CD14-positive monocyte (primary cell): ENCODE data around the gene ERC1. TPM values are rescaled to one million over a fixed set of nuclear protein-coding genes. Genes with fewer than 3 reads are reported as not detected.
A peak's percentile ranks its signal among the peaks of the same experiment; 100 is the strongest.

ENCODE experiments used
- DNase-seq, 3 donors: peaks; one replicate each; pipeline ENCODE4 v3.0.0-alpha.2; 2011 to 2022
- H2AFZ ChIP-seq: 2 replicates; pipeline ENCODE4 v1.6.0; 2012; ENCODE audit warnings: mild to moderate bottlenecking, low read depth, low read length, inconsistent platforms; ENCODE audit not compliant: insufficient read depth, poor library complexity, severe bottlenecking
- H3K27ac ChIP-seq, 2 donors: 1 replicate in 1 of 2; 2 replicates in 1 of 2; pipeline ENCODE4 v1.5.1; 2012 to 2013; ENCODE audit warnings: low read length in 2 of 2, control low read depth in 1 of 2, inconsistent platforms in 1 of 2, low read depth in 1 of 2, mild to moderate bottlenecking in 1 of 2
- H3K27me3 ChIP-seq, 2 donors: one replicate each; pipeline versions ENCODE4 v1.6.0 to v1.6.1; 2011 to 2013; ENCODE audit warnings: low read length in 2 of 2; ENCODE audit not compliant: control insufficient read depth in 2 of 2, insufficient read depth in 2 of 2
- H3K36me3 ChIP-seq, 2 donors: replicated peaks in 1 of 2; 1 replicate in 1 of 2; 2 replicates in 1 of 2; pipeline versions ENCODE4 v1.5.1 to v1.6.1; 2012 to 2013; ENCODE audit warnings: low read length in 2 of 2, control low read depth in 1 of 2, inconsistent platforms in 1 of 2, mild to moderate bottlenecking in 1 of 2; ENCODE audit not compliant: insufficient read depth in 2 of 2, control insufficient read depth in 1 of 2
- H3K4me1 ChIP-seq, 2 donors: 1 replicate in 1 of 2; 2 replicates in 1 of 2; pipeline versions ENCODE4 v1.5.1 to v1.6.1; 2012 to 2013; ENCODE audit warnings: low read length in 2 of 2, control low read depth in 1 of 2, inconsistent platforms in 1 of 2, mild to moderate bottlenecking in 1 of 2, moderate library complexity in 1 of 2; ENCODE audit not compliant: insufficient read depth in 2 of 2, control insufficient read depth in 1 of 2
- H3K4me2 ChIP-seq: replicated peaks from 2 replicates; pipeline ENCODE3; 2012; ENCODE audit warnings: low read length, moderate library complexity, mild to moderate bottlenecking; ENCODE audit not compliant: poor library complexity, severe bottlenecking; ENCODE audit errors: extremely low read depth
- H3K4me3 ChIP-seq, 3 experiments: fragments of 200-600 bp in 1 of 3; sonication (generic) in 1 of 3; replicated peaks in 1 of 3; 1 replicate in 2 of 3; 2 replicates in 1 of 3; pipeline ENCODE4 v1.5.1; 2011 to 2013; ENCODE audit warnings: low read length in 3 of 3, mild to moderate bottlenecking in 3 of 3, control low read depth in 2 of 3, low read depth in 2 of 3, inconsistent platforms in 1 of 3, moderate library complexity in 1 of 3
- H3K79me2 ChIP-seq: 2 replicates; pipeline ENCODE4 v1.6.0; 2012; ENCODE audit warnings: mild to moderate bottlenecking, control low read depth, inconsistent platforms, low read length, moderate library complexity; ENCODE audit not compliant: insufficient read depth
- H3K9ac ChIP-seq: 2 replicates; pipeline ENCODE4 v1.6.0; 2017; ENCODE audit warnings: low read length, mild to moderate bottlenecking; ENCODE audit not compliant: insufficient read depth, poor library complexity, severe bottlenecking
- H3K9me3 ChIP-seq, 2 donors: replicated peaks in 1 of 2; 1 replicate in 1 of 2; 2 replicates in 1 of 2; pipeline versions ENCODE4 v1.5.1 to v1.6.1; 2012 to 2013; ENCODE audit warnings: low read length in 2 of 2, control low read depth in 1 of 2; ENCODE audit not compliant: control insufficient read depth in 1 of 2, insufficient read depth in 1 of 2
- H4K20me1 ChIP-seq: 2 replicates; pipeline ENCODE4 v1.6.0; 2012; ENCODE audit warnings: mild to moderate bottlenecking, low read length, control low read depth, moderate library complexity; ENCODE audit not compliant: insufficient read depth
- H3K27ac Mint-ChIP-seq, 7 donors: one replicate each; pipeline ENCODE4 v1.8.0; 2020; ENCODE audit warnings: mild to moderate bottlenecking in 7 of 7, mixed read lengths in 7 of 7, moderate library complexity in 6 of 7, inconsistent platforms in 2 of 7
- H3K27me3 Mint-ChIP-seq, 3 donors: one replicate each; pipeline ENCODE4 v1.8.0; 2021 to 2022; ENCODE audit warnings: low read depth in 3 of 3, mild to moderate bottlenecking in 3 of 3, mixed read lengths in 3 of 3, moderate library complexity in 3 of 3, inconsistent platforms in 1 of 3
- H3K36me3 Mint-ChIP-seq, 2 donors: one replicate each; pipeline ENCODE4 v1.8.0; 2020; ENCODE audit warnings: mixed read lengths in 2 of 2, inconsistent platforms in 1 of 2, mild to moderate bottlenecking in 1 of 2
- H3K4me1 Mint-ChIP-seq: one replicate; pipeline ENCODE4 v1.8.0; 2020; ENCODE audit warnings: mild to moderate bottlenecking, mixed read lengths
- H3K4me3 Mint-ChIP-seq, 2 donors: one replicate each; pipeline ENCODE4 v1.8.0; 2020; ENCODE audit warnings: mild to moderate bottlenecking in 2 of 2, mixed read lengths in 2 of 2, moderate library complexity in 1 of 2
- H3K9me3 Mint-ChIP-seq, 7 donors: one replicate each; pipeline ENCODE4 v1.8.0; 2020 to 2022; ENCODE audit warnings: mixed read lengths in 7 of 7, mild to moderate bottlenecking in 6 of 7, moderate library complexity in 6 of 7, inconsistent platforms in 2 of 7
- CTCF ChIP-seq: fragments of 200-600 bp; IDR thresholded peaks from one replicate; pipeline ENCODE4 v1.8.0; 2022; ENCODE audit warnings: antibody characterized with exemption, mild to moderate bottlenecking
- WGBS: methylation state at CpG from one replicate; pipeline ENCODE4 v1.1.5; 2013; ENCODE audit warnings: missing lambda C conversion rate; ENCODE audit not compliant: insufficient coverage; 5-methylcytosine and 5-hydroxymethylcytosine counted together
- intact Hi-C, 2 donors: fragments of 100-400 bp; cut with micrococcal nuclease; formaldehyde crosslinking; loops; one replicate each; pipeline versions ENCODE4 v1.15.0 to v1.15.1; 2023
- polyA plus RNA-seq, 3 donors: library from polyadenylated mRNA; depleted of rRNA in 1 of 3; unstranded in 2 of 3; stranded (reverse) in 1 of 3; fragments of 300-500 nt in 2 of 3; fragments of >200 nt in 1 of 3; fragmentation: Illumina TruSeq in 2 of 3; gene quantifications; 1 replicate in 2 of 3; 2 replicates in 1 of 3; pipeline ENCODE4 v1.2.3, GENCODE V29; 2012 to 2021

ERC1 gene
- polyA plus RNA-seq, 3 donors, result 4.0 to 14.3 (median 5.1) TPM

GRCh38 chr12:1343422-1343821 is 352.4 kb downstream of the ERC1 start:
- Mint-ChIP-seq H3K9me3 (no peaks in the 10 kb centered on the region), H3K4me3 (no peak overlapping the region), H3K27me3 (no peaks in the 10 kb centered on the region), H3K36me3 (peaks cover 10 to 12% of the 10 kb centered on the region in 2 donors), H3K27ac (no peak overlapping the region), H3K4me1 (peaks cover 8% of the 10 kb centered on the region)
- Histone ChIP-seq H3K4me3 (no peak overlapping the region), H3K4me1 (no peaks in the 10 kb centered on the region), H3K9ac (no peak overlapping the region), H3K27ac (no peak overlapping the region), H4K20me1 (no peaks in the 10 kb centered on the region), H3K4me2 (no peak overlapping the region), H2AFZ (no peak overlapping the region), H3K36me3 (no peaks in the 10 kb centered on the region), H3K9me3 (no peaks in the 10 kb centered on the region), H3K79me2 (no peaks in the 10 kb centered on the region), H3K27me3 (no peaks in the 10 kb centered on the region)
- no CpG with 5 or more reads among the region's 6 CpGs for WGBS
- DNase-seq, result no peak
- intact Hi-C loops, result no loop called here
- no peak for TF ChIP-seq CTCF

DNA sequence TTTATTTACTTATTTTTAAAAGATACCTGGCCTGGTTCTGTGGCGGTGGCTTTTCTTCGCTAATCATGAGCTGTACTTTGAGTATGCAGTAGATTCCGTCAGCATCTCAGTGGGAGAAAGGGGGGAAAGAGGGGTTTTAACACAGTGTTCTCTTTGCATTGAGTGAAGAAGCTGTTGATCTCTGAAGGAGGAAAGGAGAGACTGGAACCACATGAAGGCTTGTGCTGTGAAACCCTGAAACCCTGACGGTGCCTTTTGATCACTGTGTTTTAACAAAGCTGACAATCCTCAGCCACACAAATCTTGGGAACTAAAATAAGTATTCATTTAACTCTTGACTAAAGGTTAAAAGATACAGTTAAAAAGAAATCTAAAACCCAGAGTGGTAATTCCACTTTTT is 353.2 kb downstream of the ERC1 start:
- H3K27ac Mint-ChIP-seq, result peak overlapping the region in 1 of 7 donors; percentile 15
- Histone ChIP-seq H3K4me3 (no peak overlapping the region), H3K4me1 (no peaks in the 10 kb centered on the region), H3K79me2 (no peaks in the 10 kb centered on the region), H4K20me1 (no peaks in the 10 kb centered on the region), H3K9ac (no peak overlapping the region), H3K36me3 (no peaks in the 10 kb centered on the region), H2AFZ (no peak overlapping the region), H3K9me3 (no peaks in the 10 kb centered on the region), H3K4me2 (no peak overlapping the region), H3K27ac (no peak overlapping the region), H3K27me3 (no peaks in the 10 kb centered on the region)
- intact Hi-C loops, result no loop called here
- DNase-seq, result no peak
- peaks cover 13 to 16% of the 10 kb centered on the region in 2 donors for H3K36me3 Mint-ChIP-seq
- H3K4me3 Mint-ChIP-seq, result no peak overlapping the region
- TF ChIP-seq CTCF, result no peak
- 96% methylated on average over 3 of the region's 4 CpGs for WGBS
- no peaks in the 10 kb centered on the region for H3K9me3 Mint-ChIP-seq
- H3K27me3 Mint-ChIP-seq, result no peaks in the 10 kb centered on the region
- peaks cover 7% of the 10 kb centered on the region for H3K4me1 Mint-ChIP-seq
